GM10847 (cell line): Measurements from ENCODE around the gene KLHL35.

Source experiments
- POLR2A ChIP-seq: IDR thresholded peaks from 2 replicates; pipeline ENCODE4 v1.6.1; 2011; ENCODE audit not compliant: insufficient read length; ENCODE audit errors: extremely low read depth

The KLHL35 gene

GRCh38 chr11:75453916-75454655 is 21.1 kb upstream of the KLHL35 start:
- TF ChIP-seq POLR2A = no peak

GRCh38 chr11:75450826-75451821 is 18.1 kb upstream of the KLHL35 start:
- TF ChIP-seq POLR2A = no peak

GRCh38 chr11:75450236-75450635 is 17.2 kb upstream of the KLHL35 start:
- no peak for TF ChIP-seq POLR2A

- no peak for TF ChIP-seq POLR2A
Observed at GRCh38 chr11:75449776-75450175, 16.8 kb upstream of the KLHL35 start.

GRCh38 chr11:75449271-75449670 is 16.3 kb upstream of the KLHL35 start:
- TF ChIP-seq POLR2A = no peak

- no peak for TF ChIP-seq POLR2A
Observed at GRCh38 chr11:75447415-75447814, 14.4 kb upstream of the KLHL35 start.

- TF ChIP-seq POLR2A = no peak
Observed at GRCh38 chr11:75445315-75445953, 12.4 kb upstream of the KLHL35 start.

- no peak for TF ChIP-seq POLR2A
Observed at GRCh38 chr11:75443043-75443442, 10.0 kb upstream of the KLHL35 start.

- TF ChIP-seq POLR2A = no peak
Observed at GRCh38 chr11:75442161-75442885, 9.3 kb upstream of the KLHL35 start.

GRCh38 chr11:75441804-75442132 is 8.8 kb upstream of the KLHL35 start:
- no peak for TF ChIP-seq POLR2A

GRCh38 chr11:75440960-75441803 is 8.2 kb upstream of the KLHL35 start:
- no peak for TF ChIP-seq POLR2A

GRCh38 chr11:75439495-75440120 is 6.6 kb upstream of the KLHL35 start:
- no peak for TF ChIP-seq POLR2A

GRCh38 chr11:75439026-75439425 is 6.0 kb upstream of the KLHL35 start:
- no peak for TF ChIP-seq POLR2A

- no peak for TF ChIP-seq POLR2A
Observed at GRCh38 chr11:75437966-75438659, 5.1 kb upstream of the KLHL35 start.

GRCh38 chr11:75436806-75437205 is 3.8 kb upstream of the KLHL35 start:
- no peak for TF ChIP-seq POLR2A
